ENCODE results near the gene DEPDC1B.
A peak's percentile ranks its signal among the peaks of the same experiment; 100 is the strongest.
"Not testable (repeated sequence)": the region's sequence is repeated elsewhere in the genome, so short reads cannot be mapped to it uniquely, and the experiment has no call there.

DEPDC1B gene

DNA sequence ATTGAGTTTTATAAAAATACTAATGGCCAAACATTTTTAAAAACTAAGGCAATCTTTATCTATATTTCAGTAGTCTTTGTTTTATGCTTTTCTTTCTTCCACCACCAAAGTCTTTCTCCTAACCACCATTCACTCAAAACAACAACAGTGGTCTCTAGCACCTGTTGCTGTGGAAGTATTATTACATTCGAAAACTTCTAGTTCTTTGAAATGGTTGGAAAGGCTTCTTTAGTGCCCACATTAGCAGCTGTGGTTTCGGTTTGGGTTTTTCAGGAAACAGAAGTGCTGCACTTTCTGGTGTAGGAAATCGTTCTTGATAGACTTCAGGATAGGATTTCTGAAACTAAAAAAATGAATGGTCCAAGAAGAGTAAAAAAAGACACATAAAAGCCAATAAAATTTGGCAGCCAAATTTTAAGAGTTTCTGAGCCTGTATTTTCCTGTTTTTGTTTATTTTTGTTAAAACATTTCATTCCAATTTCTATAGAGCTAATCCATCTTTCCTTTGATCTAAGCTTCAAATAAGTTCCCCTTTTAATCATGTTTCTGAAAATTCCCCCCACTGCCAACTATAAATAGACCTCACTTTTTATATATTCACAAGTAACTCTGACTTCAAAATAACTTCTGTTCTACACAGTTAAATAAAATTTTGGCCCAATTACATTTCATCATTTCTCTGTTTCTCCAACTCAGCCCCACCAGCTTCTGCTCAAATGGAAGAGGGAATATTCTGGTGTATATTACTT, 102.2 kb downstream of the DEPDC1B start:
- DNase-seq, result no peak
- intact Hi-C loops (cut with DNase I), result no loop called here

GRCh38 chr5:60594715-60595477, 105.1 kb downstream of the DEPDC1B start:
- intact Hi-C loops (cut with DNase I), result no loop called here
- peak in 1 of 10 donors; percentile 14 for DNase-seq

DNA sequence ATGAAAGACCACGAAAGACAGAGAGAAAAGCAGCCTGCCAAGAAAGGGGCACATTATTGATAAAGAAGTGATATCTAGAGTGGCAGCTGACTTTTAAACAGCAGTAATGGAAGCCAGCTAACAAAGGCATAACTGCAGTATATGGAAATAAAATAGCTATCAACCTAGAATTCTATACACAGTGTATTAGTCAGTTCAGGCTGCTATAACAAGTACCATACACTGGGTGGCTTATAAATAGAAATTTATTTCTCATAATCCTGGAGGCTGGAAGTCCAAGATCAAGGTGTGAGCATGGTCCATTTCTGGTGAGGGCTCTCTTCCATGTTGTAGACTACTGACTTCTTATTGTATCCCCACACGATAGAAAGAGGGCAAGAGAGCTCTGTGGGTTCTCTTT, 109.8 kb downstream of the DEPDC1B start:
- intact Hi-C loops (cut with DNase I), result no loop called here
- no peak for DNase-seq

GRCh38 chr5:60587312-60587711, 112.7 kb downstream of the DEPDC1B start:
- DNase-seq, result peak in 1 of 10 donors; percentile 16
- intact Hi-C loops (cut with DNase I), result loop anchor here (2.0 to 10.0 kb wide), 3 partner anchors 203 to 779 kb away; no protein-coding TSS in a partner anchor

- intact Hi-C loops (cut with DNase I), result loop anchor here (2.0 to 10.0 kb wide), 3 partner anchors 202 to 778 kb away; no protein-coding TSS in a partner anchor
- DNase-seq, result no peak
These were observed 113.6 kb downstream of the DEPDC1B start for GRCh38 chr5:60586307-60586901.

- intact Hi-C loops (cut with DNase I), result loop anchor here (2.0 to 10.0 kb wide), 3 partner anchors 201 to 777 kb away; no protein-coding TSS in a partner anchor
- no peak for DNase-seq
These were observed 114.3 kb downstream of the DEPDC1B start for GRCh38 chr5:60585618-60586017.

DNA sequence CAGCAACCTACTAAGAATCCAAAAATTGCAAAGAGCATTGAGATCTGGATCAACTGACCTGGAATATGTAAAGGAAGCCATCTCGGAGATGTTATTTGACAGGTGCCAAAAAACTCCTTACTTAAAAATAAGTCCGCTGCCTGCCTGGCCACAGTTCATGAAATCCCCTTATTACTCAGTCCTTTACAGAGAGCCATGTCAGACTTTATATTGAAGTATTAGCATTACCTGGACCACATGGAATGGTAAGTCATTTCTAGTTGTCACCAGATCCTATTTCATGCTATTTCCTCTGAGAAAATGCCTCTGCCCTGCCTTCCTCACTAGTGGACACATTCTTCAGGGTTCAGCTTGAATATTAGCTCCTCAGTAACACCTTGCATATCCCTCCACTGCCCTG, 115.7 kb downstream of the DEPDC1B start:
- DNase-seq, result no peak

DNA sequence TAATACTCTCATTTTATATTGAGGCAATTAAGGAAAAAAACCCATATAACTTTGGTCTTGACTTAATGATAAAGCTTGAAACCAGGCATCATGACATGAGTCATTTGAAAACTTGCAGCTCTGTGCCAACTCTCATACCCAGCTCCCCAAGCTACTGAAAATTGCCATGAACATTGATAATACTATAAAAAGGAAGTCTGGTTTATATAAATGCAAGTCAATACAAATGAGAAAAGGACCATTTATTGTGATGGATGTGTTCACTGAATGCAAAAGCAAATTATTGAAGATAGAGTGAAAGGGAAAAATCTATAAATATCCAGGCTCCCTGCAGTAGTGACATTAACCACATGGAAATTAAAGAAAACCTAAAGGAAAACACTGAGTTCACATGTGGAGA, 116.3 kb downstream of the DEPDC1B start:
- intact Hi-C loops (cut with DNase I), result loop anchor here (10.0 kb wide), 1 partner anchor 199 kb away; no protein-coding TSS in a partner anchor
- no peak for DNase-seq

More for the DNA sequence above, 115.7 kb downstream of the DEPDC1B start:
- intact Hi-C loops (cut with DNase I), result loop anchor here (10.0 kb wide), 1 partner anchor 200 kb away; no protein-coding TSS in a partner anchor

DNA sequence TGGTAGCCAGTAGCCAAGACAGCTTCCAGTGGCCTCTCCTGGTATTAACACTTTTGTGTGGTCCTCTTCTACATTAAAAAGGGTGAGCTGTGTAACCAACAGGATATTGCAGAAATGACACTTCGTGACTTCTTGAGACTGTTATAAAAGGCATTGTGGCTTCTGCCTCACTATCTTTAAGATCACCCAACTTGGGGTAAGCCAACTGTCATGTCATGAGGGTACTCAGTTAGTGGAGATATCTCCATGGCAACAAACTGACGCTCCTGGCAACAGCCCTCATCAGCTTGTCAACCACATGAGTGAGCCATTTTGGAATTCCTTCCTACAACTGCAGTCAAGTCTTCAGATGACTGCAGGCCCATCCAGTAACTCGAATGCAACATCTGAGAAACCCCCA, 121.7 kb downstream of the DEPDC1B start:
- peak in 1 of 10 donors; percentile 34 for DNase-seq
- intact Hi-C loops (cut with DNase I), result no loop called here

- no peak for DNase-seq
- intact Hi-C loops (cut with DNase I), result no loop called here
These were observed 122.8 kb downstream of the DEPDC1B start for GRCh38 chr5:60577116-60577515.

DNA sequence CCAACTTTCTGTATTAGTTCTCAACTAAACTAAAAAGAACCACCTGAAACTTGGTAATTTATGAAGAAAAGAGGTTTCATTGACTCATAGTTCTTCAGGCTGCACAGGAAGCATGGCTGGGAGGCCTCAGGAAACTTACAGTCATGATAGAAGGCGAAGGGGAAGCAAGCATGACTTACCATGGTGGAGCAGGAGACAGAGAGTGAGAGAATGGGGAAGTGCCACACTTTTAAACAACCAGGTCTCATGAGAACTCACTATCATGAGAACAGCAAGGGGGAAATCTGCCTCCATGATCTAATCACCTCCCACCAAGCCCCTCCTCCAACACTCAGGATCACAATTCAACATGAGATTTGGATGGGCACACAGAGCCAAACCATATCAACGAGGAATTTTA, 123.5 kb downstream of the DEPDC1B start:
- DNase-seq, result no peak
- intact Hi-C loops (cut with DNase I), result no loop called here

DNA sequence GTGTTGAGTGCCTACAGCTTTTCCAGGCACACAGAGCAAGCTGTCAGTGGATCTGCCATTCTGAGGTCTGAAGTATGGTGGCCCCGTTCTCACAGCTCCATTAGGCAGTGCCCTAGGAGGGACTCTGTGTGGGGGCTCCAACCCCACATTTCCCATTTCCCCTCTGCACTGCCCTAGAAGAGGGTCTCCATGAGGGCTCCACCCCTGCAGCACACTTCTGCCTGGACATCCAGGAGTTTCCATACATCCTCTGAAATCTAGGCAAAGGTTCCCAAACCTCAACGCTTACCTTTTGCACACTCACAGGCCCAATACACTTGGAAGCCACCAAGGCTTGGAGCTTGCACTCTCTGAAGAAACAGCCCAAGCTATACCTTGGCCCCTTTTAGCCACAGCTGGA, 131.3 kb downstream of the DEPDC1B start:
- intact Hi-C loops (cut with DNase I), result no loop called here
- DNase-seq, result no peak

DNA sequence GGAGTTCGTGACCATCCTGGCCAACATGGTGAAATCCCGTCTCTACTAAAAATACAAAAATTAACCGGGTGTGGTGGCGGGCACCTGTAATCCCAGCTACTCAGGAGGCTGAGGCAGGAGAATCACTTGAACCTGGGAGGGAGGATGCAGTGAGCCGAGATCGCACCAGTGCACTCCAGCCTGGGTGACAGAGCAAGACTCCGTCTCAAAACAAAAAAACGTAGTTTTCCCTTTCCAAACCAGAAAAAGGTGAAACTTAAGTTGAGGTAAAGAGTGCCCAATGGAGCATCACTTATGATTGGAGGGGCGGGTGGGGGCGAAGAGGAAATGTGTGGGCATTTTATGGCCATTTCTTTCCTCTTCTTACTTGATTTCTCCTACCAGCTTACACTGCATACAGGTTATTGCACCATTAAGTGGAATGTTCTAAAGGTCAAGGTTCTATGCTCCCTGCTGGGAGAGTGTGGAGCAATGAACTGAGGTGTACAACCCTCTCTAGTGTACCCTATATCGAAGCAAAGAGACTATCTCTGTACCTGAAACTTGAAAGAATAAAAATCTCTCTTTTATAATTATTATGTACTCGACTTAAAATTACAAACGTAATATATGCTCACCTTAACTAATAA, 136.2 kb downstream of the DEPDC1B start:
- intact Hi-C loops (cut with DNase I), result no loop called here
- no peak for DNase-seq

DNA sequence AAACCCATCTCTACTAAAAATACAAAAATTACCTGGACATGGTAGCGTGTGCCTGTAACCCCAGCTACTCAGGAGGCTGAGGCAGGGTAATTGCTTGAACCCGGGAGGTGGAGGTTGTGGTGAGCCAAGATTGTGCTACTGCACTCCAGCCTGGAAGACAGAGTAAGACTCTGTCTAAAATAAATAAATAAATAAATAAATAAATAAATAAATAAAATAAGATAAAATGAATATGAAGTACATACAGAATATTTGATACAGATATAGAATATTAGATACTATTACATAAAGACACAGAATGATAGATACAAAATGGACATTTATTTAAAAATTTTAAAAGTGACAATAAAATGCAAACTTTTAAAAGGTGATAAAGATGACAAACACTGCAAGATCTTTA, 146.7 kb downstream of the DEPDC1B start:
- intact Hi-C loops (cut with DNase I); DNase-seq: not testable (repeated sequence)

GRCh38 chr5:60551829-60552228, 148.1 kb downstream of the DEPDC1B start:
- no peak for DNase-seq
- intact Hi-C loops (cut with DNase I), result no loop called here

- intact Hi-C loops (cut with DNase I), result no loop called here
- DNase-seq, result no peak
These were observed 148.7 kb downstream of the DEPDC1B start for GRCh38 chr5:60551250-60551649.

DNA sequence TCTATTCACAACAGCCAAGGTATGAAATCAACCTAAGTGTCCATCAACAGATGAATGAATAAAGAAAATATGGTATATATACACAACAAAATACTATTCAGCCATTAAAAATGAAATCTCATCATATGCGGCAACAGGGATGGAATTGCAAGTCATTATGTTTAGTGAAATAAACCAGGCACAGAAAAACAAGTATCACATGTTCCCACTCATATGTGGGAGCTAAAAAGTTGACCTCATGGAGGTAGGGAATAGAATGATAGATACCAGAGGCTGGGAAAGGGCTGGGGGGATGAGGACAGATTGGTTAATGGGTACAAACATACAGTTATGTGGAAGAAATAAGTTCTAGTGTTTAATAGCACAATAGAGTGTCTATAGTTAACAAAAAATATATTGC, 149.7 kb downstream of the DEPDC1B start:
- intact Hi-C loops (cut with DNase I), result no loop called here
- no peak for DNase-seq

DNA sequence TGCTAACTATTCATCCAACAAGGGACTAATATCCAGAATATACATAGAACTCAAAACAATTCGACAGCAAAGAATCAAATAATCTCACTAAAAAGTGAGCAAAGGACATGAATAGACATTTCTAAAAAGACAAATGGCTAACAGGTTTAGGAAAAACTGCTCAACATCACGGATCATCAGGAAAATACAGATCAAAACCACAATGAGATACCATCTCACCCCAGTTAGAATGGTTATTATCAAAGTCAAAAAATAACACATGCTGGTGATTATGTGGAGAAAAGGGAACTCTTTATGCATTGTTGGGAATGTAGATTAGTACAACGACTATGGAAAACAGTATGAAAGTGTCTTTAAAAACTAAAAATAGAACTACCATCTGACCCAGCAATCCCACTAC, 150.1 kb downstream of the DEPDC1B start:
- no peak for DNase-seq
- intact Hi-C loops (cut with DNase I), result no loop called here
